Endothelial cell of umbilical vein (primary cell): ENCODE measurements around the gene APBB2. TPM values are rescaled to one million over a fixed set of nuclear protein-coding genes. Genes with fewer than 3 reads are reported as not detected.

ENCODE experiments used
- BruUV-seq: library from RNA; stranded (reverse); fragments of 400-500 nt; replicated peaks from 2 replicates; lab custom pipeline; 2021; lab: Mats Ljungman, UMichigan
- CTCF ChIA-PET: fragments of 300-600, 350-600 bp; sonication (Branson Sonifier 250); formaldehyde crosslinking; loops from one replicate; lab custom pipeline; 2021; ENCODE audit warnings: antibody characterized with exemption, inconsistent platforms; lab: Charles Lee
- POLR2A ChIA-PET: fragments of 300-600, 350-600 bp; sonication (Branson Sonifier 250); formaldehyde crosslinking; loops from one replicate; lab custom pipeline; 2021; ENCODE audit warnings: antibody characterized with exemption, inconsistent platforms; lab: Charles Lee
- DNase-seq: peaks from one replicate; pipeline ENCODE4 v3.0.0-alpha.2; 2011; ENCODE audit warnings: low read depth, low spot score
- FAIRE-seq: peaks from 2 replicates; lab custom pipeline; 2011; peaks lifted over from hg19 to GRCh38; lab: Jason Lieb, UNC
- H2AFZ ChIP-seq: 2 replicates; pipeline ENCODE4 v1.6.0; 2012; ENCODE audit warnings: low read depth, low read length, control low read depth, inconsistent platforms
- H3K27ac ChIP-seq: 2 replicates; pipeline ENCODE4 v1.5.1; 2011; ENCODE audit warnings: low read depth, mild to moderate bottlenecking, control low read depth, low read length, moderate library complexity; ENCODE audit not compliant: insufficient read depth
- H3K27me3 ChIP-seq, 2 experiments: 2 replicates each; pipeline versions ENCODE4 v1.6.0 to v1.6.1; 2011; ENCODE audit warnings: low read length in 2 of 2, mixed read lengths in 1 of 2; ENCODE audit not compliant: control insufficient read depth in 2 of 2, insufficient read depth in 2 of 2
- H3K36me3 ChIP-seq, 2 experiments: 2 replicates in 1 of 2; 3 replicates in 1 of 2; pipeline ENCODE4 v1.5.1; 2011; ENCODE audit warnings: low read length in 2 of 2, mild to moderate bottlenecking in 1 of 2, moderate library complexity in 1 of 2; ENCODE audit not compliant: control insufficient read depth in 2 of 2, insufficient read depth in 2 of 2; ENCODE audit errors: extremely low read depth in 1 of 2
- H3K4me1 ChIP-seq: 3 replicates; pipeline ENCODE4 v1.5.1; 2011; ENCODE audit warnings: mild to moderate bottlenecking, low read length; ENCODE audit not compliant: control insufficient read depth, insufficient read depth; ENCODE audit errors: extremely low read depth
- H3K4me2 ChIP-seq: 2 replicates; pipeline ENCODE4 v1.6.1; 2011; ENCODE audit warnings: low read length, control low read depth, mixed read lengths; ENCODE audit not compliant: insufficient read depth
- H3K4me3 ChIP-seq, 3 experiments: fragments of 200-600 bp in 1 of 3; sonication (generic), shearing (Covaris generic) in 1 of 3; replicated peaks in 1 of 3; 2 replicates each; pipeline ENCODE4 v1.5.1; 2011 to 2016; ENCODE audit warnings: control low read depth in 3 of 3, low read length in 3 of 3, mild to moderate bottlenecking in 2 of 3, inconsistent platforms in 1 of 3, low read depth in 1 of 3, moderate library complexity in 1 of 3; ENCODE audit not compliant: insufficient read depth in 1 of 3
- H3K79me2 ChIP-seq: 2 replicates; pipeline ENCODE4 v1.6.0; 2012; ENCODE audit warnings: low read length, inconsistent platforms; ENCODE audit not compliant: control insufficient read depth, insufficient read depth
- H3K9ac ChIP-seq: replicated peaks from 2 replicates; pipeline ENCODE3; 2011; ENCODE audit warnings: low read length, control low read depth; ENCODE audit not compliant: insufficient read depth; ENCODE audit errors: extremely low read depth
- H3K9me1 ChIP-seq: replicated peaks from 3 replicates; pipeline ENCODE4 v1.6.0; 2011; ENCODE audit warnings: mild to moderate bottlenecking, low read length; ENCODE audit not compliant: control insufficient read depth, insufficient read depth; ENCODE audit errors: extremely low read depth
- H3K9me3 ChIP-seq: replicated peaks from 2 replicates; pipeline ENCODE4 v1.5.1; 2012; ENCODE audit warnings: low read length, inconsistent platforms; ENCODE audit not compliant: control insufficient read depth, insufficient read depth
- H4K20me1 ChIP-seq: replicated peaks from 2 replicates; pipeline ENCODE3; 2011; ENCODE audit warnings: mild to moderate bottlenecking, low read length; ENCODE audit not compliant: control insufficient read depth, insufficient read depth; ENCODE audit errors: extremely low read depth
- EZH2 ChIP-seq: IDR thresholded peaks from 2 replicates; pipeline ENCODE4 v1.6.1; 2012; ENCODE audit warnings: borderline replicate concordance, low read depth, mild to moderate bottlenecking, moderate library complexity, low read length, inconsistent platforms; ENCODE audit not compliant: severe bottlenecking
- FOS ChIP-seq: IDR thresholded peaks from 2 replicates; pipeline ENCODE4 v1.6.1; 2011; ENCODE audit warnings: mild to moderate bottlenecking, low read length, moderate library complexity, borderline replicate concordance; ENCODE audit not compliant: insufficient read depth
- GATA2 ChIP-seq: IDR thresholded peaks from 2 replicates; pipeline ENCODE4 v1.7.0; 2011; ENCODE audit warnings: low read depth, mild to moderate bottlenecking, moderate library complexity, mixed read lengths, low read length; ENCODE audit not compliant: insufficient read length, insufficient read depth
- JUN ChIP-seq: IDR thresholded peaks from 2 replicates; pipeline ENCODE4 v1.6.1; 2011; ENCODE audit warnings: borderline replicate concordance, low read depth; ENCODE audit not compliant: insufficient read length, insufficient read depth
- MYC ChIP-seq: IDR thresholded peaks from one replicate; pipeline ENCODE4 v1.6.1; 2011; ENCODE audit warnings: mild to moderate bottlenecking, low read depth, low read length
- POLR2A ChIP-seq: IDR thresholded peaks from 2 replicates; pipeline ENCODE4 v1.6.1; 2012; ENCODE audit warnings: low read depth, mild to moderate bottlenecking, control low read depth, low read length
- POLR2AphosphoS5 ChIP-seq: IDR thresholded peaks from 2 replicates; pipeline ENCODE4 v1.6.1; 2012; ENCODE audit warnings: low read depth, mild to moderate bottlenecking, control low read depth, low read length, moderate library complexity; ENCODE audit not compliant: insufficient read depth
- dilution Hi-C: fragments of 300-500 bp; cut with MboI; formaldehyde crosslinking; loops from one replicate; pipeline ENCODE4 v1.15.0; 2019; ENCODE audit warnings: low sequenced_read_pairs; ENCODE audit not compliant: extremely low pct_ligation_motif_present
- intact Hi-C: fragments of 100-400 bp; cut with micrococcal nuclease; formaldehyde crosslinking; loops from one replicate; pipeline ENCODE4 v1.10.0; 2022
- polyA plus RNA-seq, 4 experiments: library from polyadenylated mRNA; depleted of rRNA in 3 of 4; stranded (reverse) in 3 of 4; unstranded in 1 of 4; fragments of >200 nt; gene quantifications; 2 replicates each; pipeline versions ENCODE4 v1.2.1 to v1.2.3, GENCODE V29; 2011 to 2012; ENCODE audit warnings: missing spikeins in 1 of 4
- total RNA-seq: library from RNA; stranded (reverse); gene quantifications from 2 replicates; pipeline ENCODE4 v1.2.3, GENCODE V29; 2021
- TF ChIP-seq, protein P1 (sequence below): IDR thresholded peaks from 2 replicates; pipeline ENCODE4 v1.6.1; 2011; ENCODE audit not compliant: insufficient read depth, insufficient read length
- TF ChIP-seq, protein P2 (sequence below), 2 donors: IDR thresholded peaks; 1 replicate in 1 of 2; 2 replicates in 1 of 2; pipeline ENCODE4 v1.5.1; 2011; ENCODE audit warnings: low read length in 2 of 2, mild to moderate bottlenecking in 2 of 2, moderate library complexity in 2 of 2, control low read depth in 1 of 2, inconsistent platforms in 1 of 2, low read depth in 1 of 2; ENCODE audit not compliant: insufficient read depth in 1 of 2; ENCODE audit errors: extremely low read depth in 1 of 2

Gene APBB2
- total and polyA plus RNA-seq, 2 donors (not counting 3 experiments of a cell fraction or from before 2014, with no cell fraction given), result 79.8 to 124 TPM

DNA sequence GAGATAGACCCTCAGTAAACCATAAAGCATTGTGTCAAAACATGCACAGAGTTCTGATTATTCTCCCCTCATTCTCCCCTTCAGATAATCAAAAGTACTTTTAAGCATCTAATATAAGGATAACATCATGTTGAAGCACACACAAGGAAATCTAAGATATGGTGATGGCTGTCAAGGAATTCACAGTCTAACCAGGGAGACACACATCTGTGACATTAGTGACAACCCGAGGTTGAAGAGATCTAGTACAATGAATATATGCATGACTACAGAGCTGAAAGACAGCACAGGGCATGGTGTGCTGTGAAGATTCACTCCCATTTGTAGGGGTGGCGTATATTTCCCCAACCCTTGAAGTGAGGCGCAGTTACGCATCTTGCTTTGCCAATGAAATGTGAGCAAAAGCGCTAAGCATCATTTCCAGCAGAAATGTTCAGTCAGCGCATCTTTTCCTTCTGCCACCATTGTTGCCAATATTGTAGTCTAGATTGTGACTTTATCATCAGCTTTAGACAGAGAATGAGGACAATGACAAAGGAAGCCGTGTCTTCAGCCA, 342.6 kb downstream of the APBB2 start:
- Histone ChIP-seq H3K9me3 (no peaks in the 10 kb centered on the region), H3K4me2 (no peak overlapping the region), H3K4me3 (no peak overlapping the region), H3K9me1 (no peaks in the 10 kb centered on the region), H3K9ac (no peak overlapping the region), H3K36me3 (peaks cover 5 to 6% of the 10 kb centered on the region in 2 experiments), H4K20me1 (no peaks in the 10 kb centered on the region), H2AFZ (no peak overlapping the region), H3K27ac (no peak overlapping the region), H3K27me3 (no peaks in the 10 kb centered on the region), H3K79me2 (no peaks in the 10 kb centered on the region), H3K4me1 (no peaks in the 10 kb centered on the region)
- intact Hi-C loops, result no loop called here
- TF ChIP-seq GATA2, result no peak
- TF ChIP-seq POLR2A, result no peak
- TF ChIP-seq MYC, result no peak
- no peak for TF ChIP-seq FOS
- TF ChIP-seq POLR2AphosphoS5, result no peak
- TF ChIP-seq, protein P1, sequence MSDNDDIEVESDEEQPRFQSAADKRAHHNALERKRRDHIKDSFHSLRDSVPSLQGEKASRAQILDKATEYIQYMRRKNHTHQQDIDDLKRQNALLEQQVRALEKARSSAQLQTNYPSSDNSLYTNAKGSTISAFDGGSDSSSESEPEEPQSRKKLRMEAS, result no peak
- no peak for TF ChIP-seq JUN
- TF ChIP-seq EZH2, result no peak
- TF ChIP-seq, protein P2, sequence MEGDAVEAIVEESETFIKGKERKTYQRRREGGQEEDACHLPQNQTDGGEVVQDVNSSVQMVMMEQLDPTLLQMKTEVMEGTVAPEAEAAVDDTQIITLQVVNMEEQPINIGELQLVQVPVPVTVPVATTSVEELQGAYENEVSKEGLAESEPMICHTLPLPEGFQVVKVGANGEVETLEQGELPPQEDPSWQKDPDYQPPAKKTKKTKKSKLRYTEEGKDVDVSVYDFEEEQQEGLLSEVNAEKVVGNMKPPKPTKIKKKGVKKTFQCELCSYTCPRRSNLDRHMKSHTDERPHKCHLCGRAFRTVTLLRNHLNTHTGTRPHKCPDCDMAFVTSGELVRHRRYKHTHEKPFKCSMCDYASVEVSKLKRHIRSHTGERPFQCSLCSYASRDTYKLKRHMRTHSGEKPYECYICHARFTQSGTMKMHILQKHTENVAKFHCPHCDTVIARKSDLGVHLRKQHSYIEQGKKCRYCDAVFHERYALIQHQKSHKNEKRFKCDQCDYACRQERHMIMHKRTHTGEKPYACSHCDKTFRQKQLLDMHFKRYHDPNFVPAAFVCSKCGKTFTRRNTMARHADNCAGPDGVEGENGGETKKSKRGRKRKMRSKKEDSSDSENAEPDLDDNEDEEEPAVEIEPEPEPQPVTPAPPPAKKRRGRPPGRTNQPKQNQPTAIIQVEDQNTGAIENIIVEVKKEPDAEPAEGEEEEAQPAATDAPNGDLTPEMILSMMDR (IDR thresholded peaks at IDR 0.05; ENCODE audit: extremely low read depth in 1 of 2, insufficient read depth in 1 of 2, low read depth in 1 of 2, low read length in 2 of 2), result no peak
- FAIRE-seq (no peak), DNase-seq (no peak)
- BruUV-seq, result no TSS peak
- dilution Hi-C loops, result no loop called here
- POLR2A ChIA-PET, result no interaction called here
- CTCF ChIA-PET, result no interaction called here
